HTR-8/SVneo (cell line): Measurements from ENCODE around the gene SLC38A11.

Source experiments
- DNase-seq: peaks from one replicate; pipeline ENCODE4 v3.0.0; 2011; ENCODE audit warnings: low spot score, mixed read lengths; ENCODE audit not compliant: insufficient read length
- FAIRE-seq: peaks from 2 replicates; lab custom pipeline; 2011; peaks lifted over from hg19 to GRCh38; lab: Jason Lieb, UNC

Gene SLC38A11

DNA sequence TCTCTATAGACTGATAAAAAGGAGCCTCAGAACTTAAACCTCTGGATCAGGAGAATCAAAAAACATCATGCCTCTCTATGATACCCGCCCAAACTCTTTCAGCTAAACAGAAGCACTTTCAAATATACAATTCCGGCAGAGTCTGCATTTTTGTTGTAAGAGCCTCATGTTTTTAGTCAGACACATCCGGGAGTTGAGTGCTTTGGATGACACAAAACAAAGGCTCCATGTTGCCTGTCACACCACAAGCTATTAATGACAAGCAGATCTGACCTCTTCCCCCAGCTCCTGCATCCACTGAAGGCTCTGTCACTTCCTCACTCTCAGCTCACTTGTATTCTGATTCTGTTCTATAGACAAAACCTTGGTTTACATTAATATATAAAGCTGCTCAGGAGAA is 33.2 kb downstream of the SLC38A11 start:
- no peak for DNase-seq

GRCh38 chr2:164920430-164920829 is 34.9 kb downstream of the SLC38A11 start:
- FAIRE-seq (peak; percentile 33), DNase-seq (peak; percentile 68)

More for the DNA sequence above, 33.2 kb downstream of the SLC38A11 start:
- no peak for FAIRE-seq

- FAIRE-seq (no peak), DNase-seq (no peak)
Observed at GRCh38 chr2:164917296-164917903, 37.9 kb downstream of the SLC38A11 start.

- FAIRE-seq (no peak), DNase-seq (no peak)
Observed at GRCh38 chr2:164915566-164915965, 39.8 kb downstream of the SLC38A11 start.

GRCh38 chr2:164913640-164914350 is 41.5 kb downstream of the SLC38A11 start:
- no peak for FAIRE-seq
- no peak for DNase-seq

- DNase-seq (no peak), FAIRE-seq (no peak)
Observed at GRCh38 chr2:164913011-164913410, 42.3 kb downstream of the SLC38A11 start.

- FAIRE-seq (no peak), DNase-seq (no peak)
Observed at GRCh38 chr2:164911832-164912231, 43.5 kb downstream of the SLC38A11 start.

- DNase-seq, result no peak
- no peak for FAIRE-seq
Observed at GRCh38 chr2:164910101-164910899, 45.0 kb downstream of the SLC38A11 start.

GRCh38 chr2:164906947-164907346 is 48.4 kb downstream of the SLC38A11 start:
- no peak for FAIRE-seq
- no peak for DNase-seq

GRCh38 chr2:164905307-164905706 is 50.0 kb downstream of the SLC38A11 start:
- DNase-seq (no peak), FAIRE-seq (no peak)

- no peak for DNase-seq
Observed at GRCh38 chr2:164903951-164904350, 51.4 kb downstream of the SLC38A11 start.

GRCh38 chr2:164903204-164903603 is 52.1 kb downstream of the SLC38A11 start:
- DNase-seq (no peak), FAIRE-seq (no peak)

More at GRCh38 chr2:164903951-164904350, 51.4 kb downstream of the SLC38A11 start:
- no peak for FAIRE-seq

- FAIRE-seq (no peak), DNase-seq (no peak)
Observed at GRCh38 chr2:164899121-164899520, 56.2 kb downstream of the SLC38A11 start.

DNA sequence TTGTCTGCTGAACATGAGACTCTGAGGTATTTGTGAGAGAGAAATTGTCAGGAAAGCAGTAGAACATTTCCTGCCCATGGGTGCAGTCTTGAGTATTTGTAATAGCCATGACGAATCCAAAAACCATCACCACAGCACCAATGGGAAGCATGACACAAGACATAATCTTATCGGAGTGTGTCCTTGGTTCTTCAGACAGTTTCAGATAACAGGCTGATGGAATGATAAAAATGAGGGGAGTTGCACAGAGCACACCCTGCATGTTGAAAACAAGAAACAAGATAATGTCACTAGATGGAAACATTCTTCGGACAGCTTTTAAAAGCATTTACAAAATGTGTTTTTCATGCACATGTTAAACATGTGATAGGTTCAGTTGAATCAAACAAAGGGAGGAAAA is 56.9 kb downstream of the SLC38A11 start:
- FAIRE-seq (no peak), DNase-seq (no peak)

GRCh38 chr2:164897469-164898260 is 57.7 kb downstream of the SLC38A11 start:
- no peak for FAIRE-seq
- no peak for DNase-seq

DNA sequence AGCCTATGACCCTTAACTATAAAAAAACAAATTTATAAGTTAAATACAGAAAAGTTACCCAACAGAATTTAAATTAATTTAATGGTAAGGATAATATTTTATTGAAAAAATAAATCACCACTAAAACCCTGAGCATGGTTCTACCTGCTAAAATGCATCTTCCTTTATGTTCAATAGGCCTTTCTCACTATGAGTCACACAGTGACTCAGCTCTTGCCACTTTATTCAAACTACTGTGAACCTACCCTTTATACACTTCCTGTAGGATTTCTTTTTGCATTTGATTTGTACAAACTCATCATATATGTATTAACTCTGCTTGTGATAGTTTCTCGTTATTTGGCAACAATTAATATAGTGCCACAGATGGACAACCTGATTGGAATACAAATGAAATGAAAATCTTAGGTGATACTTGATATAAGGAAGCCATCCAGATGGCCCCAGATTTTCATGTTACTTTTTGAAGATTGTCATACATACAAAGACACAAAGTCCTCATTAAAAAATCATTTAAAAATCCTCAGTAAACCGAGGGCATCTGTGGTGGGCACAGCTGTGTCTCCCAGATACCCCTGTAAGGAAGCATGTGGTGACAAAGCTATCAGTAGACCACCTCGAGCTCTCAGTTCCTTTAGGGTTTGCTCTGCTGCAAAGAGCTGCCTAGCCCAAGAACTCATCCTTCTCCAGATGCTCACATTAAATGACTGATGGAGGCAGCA is 58.5 kb downstream of the SLC38A11 start:
- FAIRE-seq (no peak), DNase-seq (no peak)

- no peak for FAIRE-seq
- no peak for DNase-seq
Observed at GRCh38 chr2:164896226-164896625, 59.1 kb downstream of the SLC38A11 start.

DNA sequence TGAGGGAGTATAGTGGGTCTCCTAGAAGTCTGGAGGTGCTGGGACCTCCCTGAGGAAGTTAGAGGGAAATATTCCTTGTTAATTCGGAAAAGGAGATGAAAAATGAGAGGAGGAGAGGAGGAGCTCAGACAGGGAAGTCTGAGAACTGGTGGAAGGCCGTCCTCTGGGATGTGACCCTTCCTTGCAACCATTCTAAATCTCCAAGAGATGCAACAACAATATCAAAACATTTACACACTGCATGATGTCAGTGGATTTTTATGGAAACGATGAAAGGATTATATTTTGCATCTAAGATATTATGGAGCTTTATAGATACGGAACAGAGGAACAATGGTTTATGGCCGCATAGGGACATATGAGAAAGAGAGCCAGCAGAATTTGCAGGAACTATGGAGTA is 63.9 kb downstream of the SLC38A11 start:
- no peak for DNase-seq
- no peak for FAIRE-seq

GRCh38 chr2:164890544-164890943 is 64.8 kb downstream of the SLC38A11 start:
- DNase-seq, result no peak
- no peak for FAIRE-seq

DNA sequence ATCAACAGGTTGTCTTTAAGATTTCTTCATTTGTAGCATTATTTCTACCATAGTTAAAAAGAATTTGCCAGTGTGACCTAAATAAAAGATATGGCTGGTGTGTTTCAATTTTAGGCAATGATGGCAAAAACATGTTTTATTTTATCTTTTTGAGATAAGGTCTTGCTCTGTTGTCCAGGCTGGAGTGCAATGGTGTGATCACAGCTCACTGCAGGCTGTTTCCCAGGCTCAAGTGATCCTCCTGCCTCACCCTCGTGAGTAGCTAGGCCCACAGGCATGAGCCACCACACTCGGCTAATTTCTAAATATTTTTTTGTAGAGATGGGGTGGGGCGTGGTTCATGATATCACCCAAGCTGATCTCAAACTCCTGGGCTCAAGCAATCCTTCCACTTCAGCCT is 66.7 kb downstream of the SLC38A11 start:
- DNase-seq (no peak), FAIRE-seq (no peak)
